Muscle layer of colon (tissue), 2 donors: Measurements from ENCODE around the gene SLC39A1.
A peak's percentile ranks its signal among the peaks of the same experiment; 100 is the strongest.

Source experiments
- H3K27ac ChIP-seq: one replicate; pipeline ENCODE4 v1.7.0; 2013; ENCODE audit warnings: low read depth, mild to moderate bottlenecking, low read length, moderate library complexity
- H3K27me3 ChIP-seq, 2 donors: one replicate each; pipeline ENCODE4 v1.7.0; 2013; ENCODE audit warnings: low read length in 2 of 2, mild to moderate bottlenecking in 2 of 2; ENCODE audit not compliant: insufficient read depth in 2 of 2, control insufficient read depth in 1 of 2
- H3K36me3 ChIP-seq: one replicate; pipeline ENCODE4 v1.7.0; 2013; ENCODE audit warnings: mild to moderate bottlenecking, low read length; ENCODE audit not compliant: insufficient read depth
- H3K4me1 ChIP-seq: one replicate; pipeline ENCODE4 v1.7.0; 2013; ENCODE audit warnings: mild to moderate bottlenecking, low read length; ENCODE audit not compliant: insufficient read depth
- H3K4me3 ChIP-seq, 2 donors: one replicate each; pipeline ENCODE4 v1.7.0; 2013; ENCODE audit warnings: low read length in 2 of 2, low read depth in 1 of 2, mild to moderate bottlenecking in 1 of 2, moderate library complexity in 1 of 2
- H3K9ac ChIP-seq: one replicate; pipeline ENCODE4 v1.7.0; 2013; ENCODE audit warnings: low read length
- H3K9me3 ChIP-seq: one replicate; pipeline ENCODE4 v1.7.0; 2013; ENCODE audit warnings: mild to moderate bottlenecking, low read length
- donor health status: abdominal sarcoma.
- donor health status: Adenocarcinoma of cecum.

SLC39A1 gene

GRCh38 chr1:153958961-153959260 is 4.4 kb downstream of the SLC39A1 start:
- Histone ChIP-seq H3K4me3 (peak overlapping the region in 1 of 2 donors; percentile 96), H3K27me3 (no peaks in the 10 kb centered on the region), H3K9me3 (no peaks in the 10 kb centered on the region), H3K4me1 (peaks cover 52% of the 10 kb centered on the region), H3K27ac (peak overlapping the region; percentile 61), H3K9ac (no peak overlapping the region), H3K36me3 (peaks cover 28% of the 10 kb centered on the region)

GRCh38 chr1:153958111-153958960 is 5.0 kb downstream of the SLC39A1 start, which contains the start of gene CRTC2:
CRTC2 (minus strand) TSS chr1:153958612; CDS start chr1:153958497, 115 bp downstream.
- Histone ChIP-seq H3K27me3 (no peaks in the 10 kb centered on the region), H3K9ac (peak within 1 kb of the TSS; percentile 88), H3K36me3 (peaks cover 34% of the 10 kb centered on the region), H3K9me3 (no peaks in the 10 kb centered on the region), H3K4me1 (peaks cover 50% of the 10 kb centered on the region), H3K4me3 (peak within 1 kb of the TSS; percentile 88 to 96), H3K27ac (peak within 1 kb of the TSS; percentile 87)

GRCh38 chr1:153957744-153958110 is 5.6 kb downstream of the SLC39A1 start:
- H3K9me3 ChIP-seq, result no peaks in the 10 kb centered on the region
- H3K27me3 ChIP-seq, result no peaks in the 10 kb centered on the region
- peak overlapping the region; percentile 88 for H3K9ac ChIP-seq
- H3K27ac ChIP-seq, result peak overlapping the region; percentile 87
- peaks cover 48% of the 10 kb centered on the region for H3K4me1 ChIP-seq
- peak overlapping the region; percentile 88 to 96 for H3K4me3 ChIP-seq
- peaks cover 37% of the 10 kb centered on the region for H3K36me3 ChIP-seq

GRCh38 chr1:153956997-153957715 is 6.2 kb downstream of the SLC39A1 start:
- Histone ChIP-seq H3K4me1 (peaks cover 44% of the 10 kb centered on the region), H3K9ac (peak overlapping the region; percentile 88), H3K36me3 (peaks cover 42% of the 10 kb centered on the region), H3K27ac (peak overlapping the region; percentile 87), H3K9me3 (no peaks in the 10 kb centered on the region), H3K4me3 (peak overlapping the region; percentile 88 to 96), H3K27me3 (no peaks in the 10 kb centered on the region)

DNA sequence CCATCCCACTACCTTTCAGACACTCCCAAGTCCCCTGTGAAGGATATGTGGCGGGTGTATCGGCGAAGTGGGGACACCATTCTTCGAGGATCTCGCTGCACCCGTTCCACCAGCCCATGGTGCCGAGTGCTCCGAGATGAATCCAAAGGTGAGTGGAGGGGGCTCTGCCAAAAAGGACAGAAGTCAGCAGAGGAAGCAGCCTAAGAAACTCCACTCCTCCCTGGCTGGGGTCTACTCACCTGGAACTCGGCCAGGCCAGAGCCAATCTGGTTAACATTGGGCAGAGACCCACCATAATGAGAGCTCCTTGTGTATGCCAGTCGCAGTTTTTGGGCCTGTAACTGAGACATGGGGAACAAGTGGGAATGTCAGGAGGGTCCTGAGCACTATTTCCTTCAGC is 8.5 kb downstream of the SLC39A1 start:
- H3K9me3 ChIP-seq, result no peaks in the 10 kb centered on the region
- H3K4me1 ChIP-seq, result peaks cover 32% of the 10 kb centered on the region
- H3K27me3 ChIP-seq, result no peaks in the 10 kb centered on the region
- H3K36me3 ChIP-seq, result peaks cover 54% of the 10 kb centered on the region
- H3K4me3 ChIP-seq, result no peak overlapping the region
- H3K9ac ChIP-seq, result no peak overlapping the region
- no peak overlapping the region for H3K27ac ChIP-seq

DNA sequence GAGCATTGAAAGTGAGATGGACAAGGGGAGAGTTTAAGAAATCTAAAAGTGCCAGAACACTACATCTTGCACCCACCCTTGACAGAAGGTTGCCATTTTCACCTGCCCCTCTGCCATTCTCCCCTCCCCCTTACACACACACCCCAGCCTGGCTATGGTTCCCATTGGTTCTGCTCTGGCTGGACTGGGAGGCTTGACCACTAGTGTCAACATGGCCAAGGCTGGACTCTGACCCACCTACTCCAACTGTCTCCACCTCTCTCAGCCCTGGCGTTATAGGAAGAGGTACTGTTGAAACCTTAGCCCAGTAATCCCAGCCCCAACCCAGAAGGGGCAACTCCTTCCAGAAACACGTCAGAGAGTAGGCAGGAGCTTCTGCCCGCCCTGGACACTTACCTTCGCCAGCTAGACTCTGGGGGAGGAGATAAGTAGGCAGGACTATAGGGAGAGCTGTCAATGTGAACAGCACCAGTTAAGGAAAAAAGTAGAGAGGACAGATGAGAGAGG is 9.4 kb downstream of the SLC39A1 start:
- Histone ChIP-seq H3K27me3 (no peaks in the 10 kb centered on the region), H3K36me3 (peaks cover 55% of the 10 kb centered on the region), H3K4me1 (peaks cover 23% of the 10 kb centered on the region), H3K4me3 (no peak overlapping the region), H3K27ac (no peak overlapping the region), H3K9me3 (no peaks in the 10 kb centered on the region), H3K9ac (no peak overlapping the region)

DNA sequence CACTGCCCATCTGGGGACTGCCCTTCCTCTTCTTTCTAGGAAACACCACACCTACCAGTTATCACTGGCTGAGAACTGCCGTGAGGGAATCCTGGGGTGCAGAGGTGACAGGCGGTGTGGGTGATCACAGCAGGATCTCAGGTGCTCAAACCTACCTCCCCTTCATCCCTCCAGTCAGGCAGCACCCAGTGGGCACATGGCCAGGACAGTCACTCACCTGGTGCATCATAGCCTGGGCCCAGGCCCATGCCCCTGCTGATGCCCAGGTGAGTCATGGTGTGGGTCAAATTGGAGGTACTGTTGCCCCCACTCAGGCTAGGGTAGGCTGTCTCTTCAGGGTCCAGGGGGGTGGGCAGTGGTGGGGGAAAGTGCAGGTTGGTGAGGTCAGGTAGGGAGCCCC is 11.5 kb downstream of the SLC39A1 start:
- peaks cover 18% of the 10 kb centered on the region for H3K4me1 ChIP-seq
- no peak overlapping the region for H3K9ac ChIP-seq
- peaks cover 73% of the 10 kb centered on the region for H3K36me3 ChIP-seq
- no peak overlapping the region for H3K27ac ChIP-seq
- H3K27me3 ChIP-seq, result no peaks in the 10 kb centered on the region
- no peak overlapping the region for H3K4me3 ChIP-seq
- H3K9me3 ChIP-seq, result no peaks in the 10 kb centered on the region

GRCh38 chr1:153951183-153951582 is 12.2 kb downstream of the SLC39A1 start:
- H3K4me3 ChIP-seq, result no peak overlapping the region
- H3K4me1 ChIP-seq, result peaks cover 14% of the 10 kb centered on the region
- H3K27ac ChIP-seq, result no peak overlapping the region
- H3K27me3 ChIP-seq, result no peaks in the 10 kb centered on the region
- no peak overlapping the region for H3K9ac ChIP-seq
- H3K9me3 ChIP-seq, result no peaks in the 10 kb centered on the region
- H3K36me3 ChIP-seq, result peaks cover 73% of the 10 kb centered on the region

DNA sequence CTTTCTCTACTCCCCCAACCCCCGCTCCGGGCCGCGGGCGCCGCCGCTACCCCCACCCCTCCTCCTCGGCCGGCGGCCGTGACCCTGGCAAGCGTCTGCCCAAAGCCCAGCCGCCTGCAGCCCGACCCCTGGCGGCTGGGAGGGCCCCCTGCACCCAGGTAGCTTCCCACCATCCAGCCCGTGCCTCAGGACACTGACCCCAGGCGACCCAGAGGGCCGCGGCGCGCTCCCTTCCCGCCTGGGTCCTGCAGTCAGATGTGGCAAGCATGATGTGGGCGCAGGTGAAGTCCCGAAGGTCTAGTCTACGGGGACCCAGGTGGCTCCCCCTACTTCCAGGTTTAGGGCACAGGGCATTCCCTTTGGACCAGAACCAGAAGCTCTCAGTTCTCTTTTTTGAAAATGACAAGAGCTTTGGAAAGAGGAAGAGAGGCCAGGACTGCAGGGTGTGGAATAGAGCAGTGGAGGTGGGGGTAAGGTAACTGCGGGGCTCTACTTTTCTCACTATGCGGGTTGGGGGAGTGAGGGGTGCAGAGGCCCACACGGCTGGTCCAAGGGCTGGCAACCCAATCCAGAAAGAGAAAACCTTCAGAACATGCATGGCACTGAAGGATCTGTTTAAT is 16.6 kb downstream of the SLC39A1 start, which contains the start of gene DENND4B:
DENND4B (minus strand) TSS at position 97 of the 620 bp plus-strand sequence. CDS start 2,344 bp downstream, outside the sequence.
- H3K27ac ChIP-seq, result peak within 1 kb of the TSS; percentile 69
- H3K9ac ChIP-seq, result peak within 1 kb of the TSS; percentile 50
- H3K36me3 ChIP-seq, result peaks cover 62% of the 10 kb centered on the region
- no peaks in the 10 kb centered on the region for H3K9me3 ChIP-seq
- H3K4me3 ChIP-seq, result peak within 1 kb of the TSS; percentile 57 to 58
- peaks cover 22% of the 10 kb centered on the region for H3K4me1 ChIP-seq
- no peaks in the 10 kb centered on the region for H3K27me3 ChIP-seq

GRCh38 chr1:153945795-153946621 is 17.3 kb downstream of the SLC39A1 start:
- H3K27me3 ChIP-seq, result no peaks in the 10 kb centered on the region
- H3K9ac ChIP-seq, result peak overlapping the region; percentile 50
- no peaks in the 10 kb centered on the region for H3K9me3 ChIP-seq
- H3K4me3 ChIP-seq, result peak overlapping the region; percentile 57 to 58
- H3K27ac ChIP-seq, result peak overlapping the region; percentile 69
- H3K36me3 ChIP-seq, result peaks cover 60% of the 10 kb centered on the region
- H3K4me1 ChIP-seq, result peaks cover 22% of the 10 kb centered on the region
